Measurements from ENCODE around the gene ATAD3A.

DNA sequence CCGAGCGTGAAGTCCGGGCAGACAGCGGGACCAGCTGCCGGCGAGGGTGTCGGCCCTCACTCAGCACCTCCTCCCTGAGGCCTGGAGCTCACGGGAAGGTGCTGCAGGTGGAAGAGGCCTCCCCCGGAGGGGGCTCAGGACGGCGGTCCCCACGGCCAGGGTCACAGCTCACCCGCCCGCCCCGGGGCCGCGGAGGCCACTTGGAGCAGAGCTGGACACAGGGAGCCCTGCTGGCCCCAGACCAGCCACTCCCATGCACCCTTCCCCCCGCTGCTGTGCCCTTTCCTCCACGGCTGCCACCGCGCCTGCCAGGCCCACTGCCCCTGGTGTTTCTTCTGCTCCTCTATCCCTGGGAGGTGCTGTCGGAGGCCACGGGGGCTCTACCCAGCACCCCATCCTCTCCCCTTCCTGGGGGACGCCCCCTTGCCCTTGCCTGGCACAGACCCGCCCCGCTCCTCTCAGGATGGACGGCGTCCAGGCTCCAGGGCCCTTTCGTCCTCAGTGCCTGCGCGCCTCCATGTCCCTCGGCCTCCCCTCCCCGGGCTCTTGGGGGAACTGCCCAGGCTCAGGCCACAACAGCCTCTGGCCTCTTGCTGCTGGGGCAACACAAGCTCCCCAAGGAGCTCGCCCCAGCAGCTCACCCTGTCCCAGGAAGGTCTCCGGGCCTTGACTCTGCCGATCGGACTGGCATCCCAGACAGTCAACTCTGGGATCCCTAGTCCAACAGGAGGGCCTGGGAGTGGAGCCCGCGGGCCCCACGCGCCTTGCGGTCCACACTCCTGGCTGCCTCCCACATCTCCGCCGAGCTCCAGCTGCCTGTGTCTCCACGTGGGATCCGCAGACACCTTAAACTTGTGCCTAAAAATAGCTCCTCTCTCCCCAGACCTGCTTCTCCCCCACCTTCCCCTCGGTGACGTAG is 24.3 kb downstream of the ATAD3A start:
- TF ChIP-seq, protein P1, sequence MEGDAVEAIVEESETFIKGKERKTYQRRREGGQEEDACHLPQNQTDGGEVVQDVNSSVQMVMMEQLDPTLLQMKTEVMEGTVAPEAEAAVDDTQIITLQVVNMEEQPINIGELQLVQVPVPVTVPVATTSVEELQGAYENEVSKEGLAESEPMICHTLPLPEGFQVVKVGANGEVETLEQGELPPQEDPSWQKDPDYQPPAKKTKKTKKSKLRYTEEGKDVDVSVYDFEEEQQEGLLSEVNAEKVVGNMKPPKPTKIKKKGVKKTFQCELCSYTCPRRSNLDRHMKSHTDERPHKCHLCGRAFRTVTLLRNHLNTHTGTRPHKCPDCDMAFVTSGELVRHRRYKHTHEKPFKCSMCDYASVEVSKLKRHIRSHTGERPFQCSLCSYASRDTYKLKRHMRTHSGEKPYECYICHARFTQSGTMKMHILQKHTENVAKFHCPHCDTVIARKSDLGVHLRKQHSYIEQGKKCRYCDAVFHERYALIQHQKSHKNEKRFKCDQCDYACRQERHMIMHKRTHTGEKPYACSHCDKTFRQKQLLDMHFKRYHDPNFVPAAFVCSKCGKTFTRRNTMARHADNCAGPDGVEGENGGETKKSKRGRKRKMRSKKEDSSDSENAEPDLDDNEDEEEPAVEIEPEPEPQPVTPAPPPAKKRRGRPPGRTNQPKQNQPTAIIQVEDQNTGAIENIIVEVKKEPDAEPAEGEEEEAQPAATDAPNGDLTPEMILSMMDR (IDR thresholded peaks at IDR 0.05): no peak
- peak; percentile 32 for TF ChIP-seq POLR2AphosphoS5 (IDR thresholded peaks at IDR 0.05; ENCODE audit: low read depth, low read length)
- TF ChIP-seq, protein P2, sequence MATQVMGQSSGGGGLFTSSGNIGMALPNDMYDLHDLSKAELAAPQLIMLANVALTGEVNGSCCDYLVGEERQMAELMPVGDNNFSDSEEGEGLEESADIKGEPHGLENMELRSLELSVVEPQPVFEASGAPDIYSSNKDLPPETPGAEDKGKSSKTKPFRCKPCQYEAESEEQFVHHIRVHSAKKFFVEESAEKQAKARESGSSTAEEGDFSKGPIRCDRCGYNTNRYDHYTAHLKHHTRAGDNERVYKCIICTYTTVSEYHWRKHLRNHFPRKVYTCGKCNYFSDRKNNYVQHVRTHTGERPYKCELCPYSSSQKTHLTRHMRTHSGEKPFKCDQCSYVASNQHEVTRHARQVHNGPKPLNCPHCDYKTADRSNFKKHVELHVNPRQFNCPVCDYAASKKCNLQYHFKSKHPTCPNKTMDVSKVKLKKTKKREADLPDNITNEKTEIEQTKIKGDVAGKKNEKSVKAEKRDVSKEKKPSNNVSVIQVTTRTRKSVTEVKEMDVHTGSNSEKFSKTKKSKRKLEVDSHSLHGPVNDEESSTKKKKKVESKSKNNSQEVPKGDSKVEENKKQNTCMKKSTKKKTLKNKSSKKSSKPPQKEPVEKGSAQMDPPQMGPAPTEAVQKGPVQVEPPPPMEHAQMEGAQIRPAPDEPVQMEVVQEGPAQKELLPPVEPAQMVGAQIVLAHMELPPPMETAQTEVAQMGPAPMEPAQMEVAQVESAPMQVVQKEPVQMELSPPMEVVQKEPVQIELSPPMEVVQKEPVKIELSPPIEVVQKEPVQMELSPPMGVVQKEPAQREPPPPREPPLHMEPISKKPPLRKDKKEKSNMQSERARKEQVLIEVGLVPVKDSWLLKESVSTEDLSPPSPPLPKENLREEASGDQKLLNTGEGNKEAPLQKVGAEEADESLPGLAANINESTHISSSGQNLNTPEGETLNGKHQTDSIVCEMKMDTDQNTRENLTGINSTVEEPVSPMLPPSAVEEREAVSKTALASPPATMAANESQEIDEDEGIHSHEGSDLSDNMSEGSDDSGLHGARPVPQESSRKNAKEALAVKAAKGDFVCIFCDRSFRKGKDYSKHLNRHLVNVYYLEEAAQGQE (IDR thresholded peaks at IDR 0.05; ENCODE audit: insufficient read depth in 1 of 2, low read depth in 2 of 2, low read length in 1 of 2): no peak
- TF ChIP-seq TCF7L2 (IDR thresholded peaks at IDR 0.05; ENCODE audit: low read depth, low read length): no peak
- no peak for TF ChIP-seq SIN3A (IDR thresholded peaks at IDR 0.05; ENCODE audit: borderline replicate concordance, insufficient read depth, low read depth, low read length)
